A549 (cell line): ENCODE measurements around the gene TSC22D2. TPM values are rescaled to one million over a fixed set of nuclear protein-coding genes. Genes with fewer than 3 reads are reported as not detected.
A peak's percentile ranks its signal among the peaks of the same experiment; 100 is the strongest.

Experiments
- ATAC-seq, 2 experiments: fragments of 200-7000 bp in 1 of 2; fragments of >200 bp in 1 of 2; cut with Nextera tagmentation in 1 of 2; cut with Tn5 transposase in 1 of 2; 3 replicates each; pipeline versions ENCODE4 v1.8.0 to v1.9.1; 2018 to 2020; ENCODE audit warnings: mild to moderate bottlenecking in 1 of 2, moderate library complexity in 1 of 2
- CTCF ChIA-PET: fragments of 300-600 bp; sonication (Branson Sonifier 250); formaldehyde crosslinking; extraction: SDS; loops from one replicate; lab custom pipeline; 2021; ENCODE audit warnings: antibody characterized with exemption, inconsistent platforms; lab: Yijun Ruan, JAX
- POLR2A ChIA-PET: fragments of 350-600 bp; formaldehyde crosslinking; extraction: SDS; loops from one replicate; lab custom pipeline; 2021; ENCODE audit warnings: antibody characterized with exemption, inconsistent platforms; lab: Yijun Ruan, JAX
- DNase-seq, 2 experiments: peaks; one replicate each; pipeline versions ENCODE4 v3.0.0 to v3.0.0-alpha.2; 2011 to 2016; ENCODE audit warnings: low read depth in 1 of 2, low spot score in 1 of 2
- FAIRE-seq: peaks from 2 replicates; lab custom pipeline; 2011; peaks lifted over from hg19 to GRCh38; lab: Jason Lieb, UNC
- H3K27ac ChIP-seq, 2 experiments: fragments of >200 bp; sonication (Bioruptor Twin); formaldehyde crosslinking; 3 replicates each; pipeline ENCODE4 v1.5.1; 2016 to 2017
- H3K4me1 ChIP-seq: fragments of >200 bp; sonication (Bioruptor Twin); formaldehyde crosslinking; 3 replicates; pipeline ENCODE4 v1.6.1; 2016
- H3K4me2 ChIP-seq: fragments of >200 bp; sonication (Bioruptor Twin); formaldehyde crosslinking; 3 replicates; pipeline ENCODE4 v1.6.1; 2016
- H3K4me3 ChIP-seq: fragments of >200 bp; sonication (Bioruptor Twin); formaldehyde crosslinking; 3 replicates; pipeline ENCODE4 v1.5.1; 2016
- H3K9me3 ChIP-seq: fragments of >200 bp; sonication (Bioruptor Twin); formaldehyde crosslinking; 3 replicates; pipeline ENCODE4 v1.6.1; 2016
- CEBPB ChIP-seq, 2 experiments: fragments of >200 bp in 1 of 2; sonication (Bioruptor Twin) in 1 of 2; formaldehyde crosslinking in 1 of 2; IDR thresholded peaks; 2 replicates each; pipeline ENCODE4 v1.6.1; 2012 to 2016
- CTCF ChIP-seq: fragments of >200 bp; sonication (Bioruptor Twin); formaldehyde crosslinking; IDR thresholded peaks from 3 replicates; pipeline ENCODE4 v1.5.1; 2016
- JUN ChIP-seq, 2 experiments: fragments of >200 bp; sonication (Bioruptor Twin); formaldehyde crosslinking; IDR thresholded peaks; 2 replicates in 1 of 2; 3 replicates in 1 of 2; pipeline ENCODE4 v1.6.1; 2016 to 2017
- KDM1A ChIP-seq: fragments of 200-600 bp; sonication (generic); IDR thresholded peaks from 2 replicates; pipeline ENCODE4 v1.6.1; 2016; ENCODE audit warnings: low read depth, mild to moderate bottlenecking
- MAX ChIP-seq: IDR thresholded peaks from 2 replicates; pipeline ENCODE4 v1.6.1; 2012
- PHF8 ChIP-seq: fragments of 200-600 bp; sonication (generic); IDR thresholded peaks from 2 replicates; pipeline ENCODE4 v1.6.1; 2016; ENCODE audit warnings: low read depth, mild to moderate bottlenecking, antibody characterized with exemption, moderate library complexity, borderline replicate concordance
- RAD21 ChIP-seq, 2 experiments: fragments of >200 bp in 1 of 2; sonication (Bioruptor Twin) in 1 of 2; formaldehyde crosslinking in 1 of 2; IDR thresholded peaks in 1 of 2; conservative IDR thresholded peaks in 1 of 2; 2 replicates in 1 of 2; 3 replicates in 1 of 2; pipeline ENCODE4 v1.6.1; 2012 to 2018; ENCODE audit warnings: inconsistent platforms in 1 of 2
- REST ChIP-seq: fragments of 200-600 bp; sonication (generic); IDR thresholded peaks from 2 replicates; pipeline ENCODE4 v1.6.1; 2016; ENCODE audit warnings: antibody characterized with exemption, mild to moderate bottlenecking, moderate library complexity
- SMC3 ChIP-seq: fragments of >200 bp; sonication (Bioruptor Twin); formaldehyde crosslinking; IDR thresholded peaks from 3 replicates; pipeline ENCODE4 v1.6.1; 2018; ENCODE audit warnings: inconsistent platforms
- TFCP2L1 ChIP-seq: fragments of 250-450 bp; sonication (Bioruptor Pico); IDR thresholded peaks from 2 replicates; pipeline ENCODE4 v1.5.0; 2021; ENCODE audit warnings: mild to moderate bottlenecking
- ZC3H11A ChIP-seq: fragments of 450-650 bp; IDR thresholded peaks from 2 replicates; pipeline ENCODE4 v1.6.1; 2014; ENCODE audit warnings: antibody characterized with exemption, mild to moderate bottlenecking
- ZSCAN20 ChIP-seq: fragments of 250-450 bp; sonication (Bioruptor Pico); IDR thresholded peaks from 2 replicates; pipeline ENCODE4 v1.8.0; 2022; ENCODE audit warnings: mild to moderate bottlenecking, moderate library complexity
- WGBS: methylation state at CpG from one replicate; pipeline ENCODE4 v1.1.6; 2017; ENCODE audit errors: missing lambda C conversion rate; 5-methylcytosine and 5-hydroxymethylcytosine counted together
- polyA plus RNA-seq, 4 experiments: library from polyadenylated mRNA; depleted of rRNA in 3 of 4; stranded (reverse); fragments of >200 nt; fragmentation: RNase III in 1 of 4; extraction: RNeasy Plus Mini Kit Qiagen cat#74134 plus additional on column Dnase treatment in 1 of 4; gene quantifications; 2 replicates in 3 of 4; 3 replicates in 1 of 4; pipeline ENCODE4 v1.2.3, GENCODE V29; 2011 to 2017

TSC22D2 gene
- polyA plus RNA-seq, 2 of the 4 experiments (the other 2 are of a cell fraction) = 8.8 to 13.9 TPM

GRCh38 chr3:150409125-150409511 lies 1.0 kb downstream of the TSC22D2 start:
- ChIA-PET POLR2A (interaction anchor here (0.8 to 3.0 kb wide), 22 partner anchors 9 to 440 kb away, joined by 3 to 47 read pairs (median 5); partner anchors contain the start of genes EIF2A, SERP1 and SIAH2), CTCF (interaction anchor here (0.8 to 8.0 kb wide), 33 partner anchors 9 to 473 kb away, joined by 3 to 75 read pairs (median 4); no protein-coding TSS in a partner anchor)
- 3% methylated on average over 6 of the region's 30 CpGs for WGBS
- peak; percentile 10 to 52 for ATAC-seq
- H3K4me2 ChIP-seq = peak overlapping the region; percentile 98
- H3K9me3 ChIP-seq = no peaks in the 10 kb centered on the region
- peak overlapping the region; percentile 78 for H3K4me3 ChIP-seq
- peak overlapping the region; percentile 98 to 99 for H3K27ac ChIP-seq
- DNase-seq = no peak
- TF ChIP-seq PHF8 = 0 out of 2 replicates have a peak, but pooled peaks have one; percentile 1
- TF ChIP-seq ZC3H11A = no peak
- TF ChIP-seq, all 56 proteins: peak for 1
- FAIRE-seq = no peak
- H3K4me1 ChIP-seq = peaks cover 23% of the 10 kb centered on the region

- ChIA-PET CTCF (interaction anchor here (0.7 to 8.0 kb wide), 40 partner anchors 9 to 473 kb away, joined by 3 to 75 read pairs (median 4); no protein-coding TSS in a partner anchor), POLR2A (interaction anchor here (1.2 to 3.0 kb wide), 10 partner anchors 8 to 171 kb away, joined by 3 to 47 read pairs (median 7); no protein-coding TSS in a partner anchor)
- FAIRE-seq (no peak), ATAC-seq (peak; percentile 58 to 65), DNase-seq (peak; percentile 38 to 70)
- no peaks in the 10 kb centered on the region for H3K9me3 ChIP-seq
- WGBS = 0% methylated on average over 27 of the region's 72 CpGs
- peak overlapping the region; percentile 98 to 99 for H3K27ac ChIP-seq
- H3K4me3 ChIP-seq = peak overlapping the region; percentile 78
- H3K4me1 ChIP-seq = peaks cover 26% of the 10 kb centered on the region
- peak overlapping the region; percentile 98 for H3K4me2 ChIP-seq
- no peak for TF ChIP-seq MAX
- TF ChIP-seq CEBPB (IDR thresholded peaks at IDR 0.05) = no peak
- TF ChIP-seq KDM1A = 0 out of 2 replicates have a peak, but pooled peaks have one; percentile 31
- no peak for TF ChIP-seq PHF8
- no peak for TF ChIP-seq TFCP2L1
- TF ChIP-seq ZSCAN20 (CRISPR knock-in tag) = no peak
- TF ChIP-seq SMC3 = peak; percentile 72
- peak; percentile 55 to 73 for TF ChIP-seq RAD21 (conservative IDR thresholded peaks at IDR 0.05 in 1 of 2, IDR thresholded peaks at IDR 0.05 in 1 of 2)
- peak in 1 of 2 experiments; percentile 59; a peak in 1 of 5 replicates for TF ChIP-seq JUN (IDR thresholded peaks at IDR 0.05)
- TF ChIP-seq CTCF = peak; percentile 55
- no peak for TF ChIP-seq REST
Observed at GRCh38 chr3:150409512-150410310, 1.6 kb downstream of the TSC22D2 start.
